Nephron (organoid): ENCODE measurements around the gene UBE2S.
A peak's percentile ranks its signal among the peaks of the same experiment; 100 is the strongest.
"Not testable (repeated sequence)": the region's sequence is repeated elsewhere in the genome, so short reads cannot be mapped to it uniquely, and the experiment has no call there.

Source experiments
- H3K27ac Mint-ChIP-seq, 3 experiments: 2 replicates each; pipeline ENCODE4 v1.8.0; 2020; ENCODE audit warnings: mixed read lengths in 3 of 3, mild to moderate bottlenecking in 2 of 3, moderate library complexity in 1 of 3
- H3K27me3 Mint-ChIP-seq: 2 replicates; pipeline ENCODE4 v1.8.0; 2021; ENCODE audit warnings: low read depth, mild to moderate bottlenecking, moderate library complexity, mixed read lengths
- H3K36me3 Mint-ChIP-seq: 2 replicates; pipeline ENCODE4 v1.8.0; 2020; ENCODE audit warnings: low read depth, mixed read lengths
- H3K4me1 Mint-ChIP-seq: 2 replicates; pipeline ENCODE4 v1.8.0; 2020; ENCODE audit warnings: mixed read lengths
- H3K4me3 Mint-ChIP-seq, 3 experiments: 2 replicates each; pipeline ENCODE4 v1.8.0; 2020; ENCODE audit warnings: mild to moderate bottlenecking in 3 of 3, mixed read lengths in 3 of 3, moderate library complexity in 2 of 3
- H3K9me3 Mint-ChIP-seq: 2 replicates; pipeline ENCODE4 v1.8.0; 2020; ENCODE audit warnings: mixed read lengths
- CTCF ChIP-seq, 3 experiments: fragments of 200-600 bp; sonication (generic); IDR thresholded peaks; one replicate each; pipeline ENCODE4 v1.5.0; 2021; ENCODE audit warnings: antibody characterized with exemption in 3 of 3; ENCODE audit not compliant: unreplicated experiment in 3 of 3

UBE2S gene

GRCh38 chr19:55402509-55402908 is 5.1 kb downstream of the UBE2S start:
- H3K27me3 Mint-ChIP-seq: no peaks in the 10 kb centered on the region
- TF ChIP-seq CTCF (IDR thresholded peaks at IDR 0.05; ENCODE audit: unreplicated experiment in 3 of 3): no peak
- peak overlapping the region in 1 of 3 experiments; percentile 9 for H3K27ac Mint-ChIP-seq
- H3K9me3 Mint-ChIP-seq: no peaks in the 10 kb centered on the region
- no peak overlapping the region for H3K4me3 Mint-ChIP-seq
- peaks cover 51% of the 10 kb centered on the region for H3K36me3 Mint-ChIP-seq
- H3K4me1 Mint-ChIP-seq: peaks cover 32% of the 10 kb centered on the region

- peaks cover 26% of the 10 kb centered on the region for H3K4me1 Mint-ChIP-seq
- not testable (repeated sequence) for H3K27me3 Mint-ChIP-seq, H3K4me3 Mint-ChIP-seq, H3K27ac Mint-ChIP-seq, H3K9me3 Mint-ChIP-seq
- H3K36me3 Mint-ChIP-seq: peaks cover 47% of the 10 kb centered on the region
These were observed 6.2 kb downstream of the UBE2S start for GRCh38 chr19:55401390-55401789.

GRCh38 chr19:55400281-55401087 is 7.1 kb downstream of the UBE2S start:
- no peak for TF ChIP-seq CTCF (IDR thresholded peaks at IDR 0.05; ENCODE audit: unreplicated experiment in 3 of 3)
- peaks cover 38% of the 10 kb centered on the region for H3K36me3 Mint-ChIP-seq
- H3K4me1 Mint-ChIP-seq: peaks cover 17% of the 10 kb centered on the region
- H3K4me3 Mint-ChIP-seq: no peak overlapping the region
- H3K27me3 Mint-ChIP-seq: no peaks in the 10 kb centered on the region
- H3K27ac Mint-ChIP-seq: no peak overlapping the region
- H3K9me3 Mint-ChIP-seq: no peaks in the 10 kb centered on the region

- peaks cover 15% of the 10 kb centered on the region for H3K4me1 Mint-ChIP-seq
- peak overlapping the region in 1 of 3 experiments; percentile 31 for H3K4me3 Mint-ChIP-seq
- peaks cover 31% of the 10 kb centered on the region for H3K36me3 Mint-ChIP-seq
- no peak overlapping the region for H3K27ac Mint-ChIP-seq
- no peaks in the 10 kb centered on the region for H3K27me3 Mint-ChIP-seq
- H3K9me3 Mint-ChIP-seq: no peaks in the 10 kb centered on the region
- no peak for TF ChIP-seq CTCF (IDR thresholded peaks at IDR 0.05; ENCODE audit: unreplicated experiment in 3 of 3)
These were observed 9.2 kb downstream of the UBE2S start for GRCh38 chr19:55398200-55398925.

- H3K36me3 Mint-ChIP-seq: peaks cover 28% of the 10 kb centered on the region
- peaks cover 28% of the 10 kb centered on the region for H3K4me1 Mint-ChIP-seq
- no peaks in the 10 kb centered on the region for H3K9me3 Mint-ChIP-seq
- H3K4me3 Mint-ChIP-seq: peak overlapping the region in 1 of 3 experiments; percentile 37
- no peak for TF ChIP-seq CTCF (IDR thresholded peaks at IDR 0.05; ENCODE audit: unreplicated experiment in 3 of 3)
- no peaks in the 10 kb centered on the region for H3K27me3 Mint-ChIP-seq
- peak overlapping the region in 1 of 3 experiments; percentile 53 for H3K27ac Mint-ChIP-seq
These were observed 14.5 kb downstream of the UBE2S start for GRCh38 chr19:55392820-55393761.
